Measurements from ENCODE around the gene TNNC2. TPM values are rescaled to one million over a fixed set of nuclear protein-coding genes. Genes with fewer than 3 reads are reported as not detected.

The TNNC2 gene
- total and polyA plus RNA-seq, 9 of the 15 experiments (the other 6 are each of a cell fraction or from before 2014, with no cell fraction given), result not detected

DNA sequence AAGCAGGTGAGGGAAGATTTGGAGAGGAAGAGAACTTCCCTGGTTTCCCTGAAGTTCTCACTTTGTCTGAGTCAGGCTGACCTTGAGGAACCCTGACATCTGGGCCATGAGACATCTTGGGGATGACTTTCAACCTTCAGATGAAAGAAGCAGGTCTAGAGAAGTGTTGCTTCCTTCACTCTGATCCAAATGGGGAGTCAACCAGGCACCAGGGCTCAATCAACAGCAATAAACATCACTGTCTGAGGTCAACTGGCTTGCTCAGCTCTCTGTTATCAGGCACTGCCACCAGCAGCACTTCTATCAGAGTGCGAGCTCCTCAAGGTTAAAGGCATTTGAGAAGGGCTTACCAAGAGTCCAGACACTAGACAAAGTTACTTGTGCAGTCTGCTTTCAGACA lies 23.8 kb upstream of the TNNC2 start (continued):
- TF ChIP-seq, protein P1, sequence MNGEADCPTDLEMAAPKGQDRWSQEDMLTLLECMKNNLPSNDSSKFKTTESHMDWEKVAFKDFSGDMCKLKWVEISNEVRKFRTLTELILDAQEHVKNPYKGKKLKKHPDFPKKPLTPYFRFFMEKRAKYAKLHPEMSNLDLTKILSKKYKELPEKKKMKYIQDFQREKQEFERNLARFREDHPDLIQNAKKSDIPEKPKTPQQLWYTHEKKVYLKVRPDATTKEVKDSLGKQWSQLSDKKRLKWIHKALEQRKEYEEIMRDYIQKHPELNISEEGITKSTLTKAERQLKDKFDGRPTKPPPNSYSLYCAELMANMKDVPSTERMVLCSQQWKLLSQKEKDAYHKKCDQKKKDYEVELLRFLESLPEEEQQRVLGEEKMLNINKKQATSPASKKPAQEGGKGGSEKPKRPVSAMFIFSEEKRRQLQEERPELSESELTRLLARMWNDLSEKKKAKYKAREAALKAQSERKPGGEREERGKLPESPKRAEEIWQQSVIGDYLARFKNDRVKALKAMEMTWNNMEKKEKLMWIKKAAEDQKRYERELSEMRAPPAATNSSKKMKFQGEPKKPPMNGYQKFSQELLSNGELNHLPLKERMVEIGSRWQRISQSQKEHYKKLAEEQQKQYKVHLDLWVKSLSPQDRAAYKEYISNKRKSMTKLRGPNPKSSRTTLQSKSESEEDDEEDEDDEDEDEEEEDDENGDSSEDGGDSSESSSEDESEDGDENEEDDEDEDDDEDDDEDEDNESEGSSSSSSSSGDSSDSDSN (IDR thresholded peaks at IDR 0.05; ENCODE audit: borderline replicate concordance in 1 of 2, low read depth in 2 of 2, low read length in 2 of 2), result no peak
- TF ChIP-seq, protein P2, sequence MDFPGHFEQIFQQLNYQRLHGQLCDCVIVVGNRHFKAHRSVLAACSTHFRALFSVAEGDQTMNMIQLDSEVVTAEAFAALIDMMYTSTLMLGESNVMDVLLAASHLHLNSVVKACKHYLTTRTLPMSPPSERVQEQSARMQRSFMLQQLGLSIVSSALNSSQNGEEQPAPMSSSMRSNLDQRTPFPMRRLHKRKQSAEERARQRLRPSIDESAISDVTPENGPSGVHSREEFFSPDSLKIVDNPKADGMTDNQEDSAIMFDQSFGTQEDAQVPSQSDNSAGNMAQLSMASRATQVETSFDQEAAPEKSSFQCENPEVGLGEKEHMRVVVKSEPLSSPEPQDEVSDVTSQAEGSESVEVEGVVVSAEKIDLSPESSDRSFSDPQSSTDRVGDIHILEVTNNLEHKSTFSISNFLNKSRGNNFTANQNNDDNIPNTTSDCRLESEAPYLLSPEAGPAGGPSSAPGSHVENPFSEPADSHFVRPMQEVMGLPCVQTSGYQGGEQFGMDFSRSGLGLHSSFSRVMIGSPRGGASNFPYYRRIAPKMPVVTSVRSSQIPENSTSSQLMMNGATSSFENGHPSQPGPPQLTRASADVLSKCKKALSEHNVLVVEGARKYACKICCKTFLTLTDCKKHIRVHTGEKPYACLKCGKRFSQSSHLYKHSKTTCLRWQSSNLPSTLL (IDR thresholded peaks at IDR 0.05), result no peak
- TF ChIP-seq, protein P3, sequence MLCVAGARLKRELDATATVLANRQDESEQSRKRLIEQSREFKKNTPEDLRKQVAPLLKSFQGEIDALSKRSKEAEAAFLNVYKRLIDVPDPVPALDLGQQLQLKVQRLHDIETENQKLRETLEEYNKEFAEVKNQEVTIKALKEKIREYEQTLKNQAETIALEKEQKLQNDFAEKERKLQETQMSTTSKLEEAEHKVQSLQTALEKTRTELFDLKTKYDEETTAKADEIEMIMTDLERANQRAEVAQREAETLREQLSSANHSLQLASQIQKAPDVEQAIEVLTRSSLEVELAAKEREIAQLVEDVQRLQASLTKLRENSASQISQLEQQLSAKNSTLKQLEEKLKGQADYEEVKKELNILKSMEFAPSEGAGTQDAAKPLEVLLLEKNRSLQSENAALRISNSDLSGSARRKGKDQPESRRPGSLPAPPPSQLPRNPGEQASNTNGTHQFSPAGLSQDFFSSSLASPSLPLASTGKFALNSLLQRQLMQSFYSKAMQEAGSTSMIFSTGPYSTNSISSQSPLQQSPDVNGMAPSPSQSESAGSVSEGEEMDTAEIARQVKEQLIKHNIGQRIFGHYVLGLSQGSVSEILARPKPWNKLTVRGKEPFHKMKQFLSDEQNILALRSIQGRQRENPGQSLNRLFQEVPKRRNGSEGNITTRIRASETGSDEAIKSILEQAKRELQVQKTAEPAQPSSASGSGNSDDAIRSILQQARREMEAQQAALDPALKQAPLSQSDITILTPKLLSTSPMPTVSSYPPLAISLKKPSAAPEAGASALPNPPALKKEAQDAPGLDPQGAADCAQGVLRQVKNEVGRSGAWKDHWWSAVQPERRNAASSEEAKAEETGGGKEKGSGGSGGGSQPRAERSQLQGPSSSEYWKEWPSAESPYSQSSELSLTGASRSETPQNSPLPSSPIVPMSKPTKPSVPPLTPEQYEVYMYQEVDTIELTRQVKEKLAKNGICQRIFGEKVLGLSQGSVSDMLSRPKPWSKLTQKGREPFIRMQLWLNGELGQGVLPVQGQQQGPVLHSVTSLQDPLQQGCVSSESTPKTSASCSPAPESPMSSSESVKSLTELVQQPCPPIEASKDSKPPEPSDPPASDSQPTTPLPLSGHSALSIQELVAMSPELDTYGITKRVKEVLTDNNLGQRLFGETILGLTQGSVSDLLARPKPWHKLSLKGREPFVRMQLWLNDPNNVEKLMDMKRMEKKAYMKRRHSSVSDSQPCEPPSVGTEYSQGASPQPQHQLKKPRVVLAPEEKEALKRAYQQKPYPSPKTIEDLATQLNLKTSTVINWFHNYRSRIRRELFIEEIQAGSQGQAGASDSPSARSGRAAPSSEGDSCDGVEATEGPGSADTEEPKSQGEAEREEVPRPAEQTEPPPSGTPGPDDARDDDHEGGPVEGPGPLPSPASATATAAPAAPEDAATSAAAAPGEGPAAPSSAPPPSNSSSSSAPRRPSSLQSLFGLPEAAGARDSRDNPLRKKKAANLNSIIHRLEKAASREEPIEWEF (CRISPR knock-in tag; IDR thresholded peaks at IDR 0.05), result no peak
- TF ChIP-seq C11orf30 (IDR thresholded peaks at IDR 0.05; ENCODE audit: low read depth), result no peak
- no peak for TF ChIP-seq SIX5 (IDR thresholded peaks at IDR 0.05; ENCODE audit: borderline replicate concordance in 1 of 2, insufficient read depth in 1 of 2, low read depth in 1 of 2, low read length in 2 of 2)
- TF ChIP-seq, protein P4, sequence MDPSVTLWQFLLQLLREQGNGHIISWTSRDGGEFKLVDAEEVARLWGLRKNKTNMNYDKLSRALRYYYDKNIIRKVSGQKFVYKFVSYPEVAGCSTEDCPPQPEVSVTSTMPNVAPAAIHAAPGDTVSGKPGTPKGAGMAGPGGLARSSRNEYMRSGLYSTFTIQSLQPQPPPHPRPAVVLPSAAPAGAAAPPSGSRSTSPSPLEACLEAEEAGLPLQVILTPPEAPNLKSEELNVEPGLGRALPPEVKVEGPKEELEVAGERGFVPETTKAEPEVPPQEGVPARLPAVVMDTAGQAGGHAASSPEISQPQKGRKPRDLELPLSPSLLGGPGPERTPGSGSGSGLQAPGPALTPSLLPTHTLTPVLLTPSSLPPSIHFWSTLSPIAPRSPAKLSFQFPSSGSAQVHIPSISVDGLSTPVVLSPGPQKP (CRISPR knock-in tag; IDR thresholded peaks at IDR 0.05), result no peak
- TF ChIP-seq ZNF408 (CRISPR knock-in tag; IDR thresholded peaks at IDR 0.05; ENCODE audit: low read depth), result no peak
- TF ChIP-seq ZNF445 (CRISPR knock-in tag; IDR thresholded peaks at IDR 0.05; ENCODE audit: low read depth), result no peak
- no peak for TF ChIP-seq ZNF57 (CRISPR knock-in tag; IDR thresholded peaks at IDR 0.05)
- TF ChIP-seq ZNF12 (CRISPR knock-in tag; IDR thresholded peaks at IDR 0.05), result no peak
- no peak for TF ChIP-seq ZNF644 (tag; IDR thresholded peaks at IDR 0.05; ENCODE audit: low read depth)
- TF ChIP-seq RB1 (IDR thresholded peaks at IDR 0.05; ENCODE audit: low read depth), result no peak
- TF ChIP-seq THRAP3 (IDR thresholded peaks at IDR 0.05; ENCODE audit: borderline replicate concordance), result no peak
- TF ChIP-seq RBFOX2 (IDR thresholded peaks at IDR 0.05; ENCODE audit: low read depth, low read length), result no peak
- TF ChIP-seq NRF1 (conservative IDR thresholded peaks at IDR 0.05 in 1 of 2, IDR thresholded peaks at IDR 0.05 in 1 of 2), result no peak
- no peak for TF ChIP-seq TEAD2 (tag; IDR thresholded peaks at IDR 0.05)

Measured in K562 (cell line).